ENCODE results near the gene CACNA1G. TPM values are rescaled to one million over a fixed set of nuclear protein-coding genes. Genes with fewer than 3 reads are reported as not detected.

Gene CACNA1G
- total RNA-seq, 1 donor from 2014 or later: 0.27 TPM

- DNase-seq (ENCODE audit: low read depth) (no peak), FAIRE-seq (no peak)
- Mint-ChIP-seq H3K4me1 (ENCODE audit: low read depth, unreplicated experiment) (peaks cover 7% of the 10 kb centered on the region), H3K27ac (ENCODE audit: unreplicated experiment) (no peak overlapping the region), H3K27me3 (ENCODE audit: low read depth, unreplicated experiment) (peaks cover 33% of the 10 kb centered on the region), H3K9me3 (ENCODE audit: unreplicated experiment) (peaks cover 3% of the 10 kb centered on the region), H3K4me3 (ENCODE audit: unreplicated experiment) (peak overlapping the region; percentile 62), H3K36me3 (ENCODE audit: low read depth, unreplicated experiment) (peaks cover 2% of the 10 kb centered on the region)
- H3K4me1 ChIP-seq (ENCODE audit: insufficient read depth, low read length): peaks cover 16% of the 10 kb centered on the region
- peak overlapping the region; percentile 94 for H2AFZ ChIP-seq (ENCODE audit: low read depth, low read length)
- TF ChIP-seq EZH2 (IDR thresholded peaks at IDR 0.05; ENCODE audit: insufficient read depth, low read length) (no peak), CTCF (IDR thresholded peaks at IDR 0.05; ENCODE audit: insufficient read depth, low read depth, low read length) (no peak)
- H4K20me1 ChIP-seq (ENCODE audit: insufficient read depth, low read length): no peaks in the 10 kb centered on the region
- H3K4me2 ChIP-seq (ENCODE audit: low read length): peak overlapping the region; percentile 96
- H3K9ac ChIP-seq (ENCODE audit: low read length): peak overlapping the region; percentile 69
- H3K27me3 ChIP-seq (ENCODE audit: insufficient read depth, low read length): no peaks in the 10 kb centered on the region
- no peaks in the 10 kb centered on the region for H3K36me3 ChIP-seq (ENCODE audit: insufficient read depth, low read length)
- H3K27ac ChIP-seq (ENCODE audit: low read depth, low read length): no peak overlapping the region
- H3K4me3 ChIP-seq (ENCODE audit: insufficient read depth, low read depth, low read length): peak overlapping the region; percentile 74
- no peaks in the 10 kb centered on the region for H3K9me3 ChIP-seq (ENCODE audit: insufficient read depth, low read depth, low read length)
- no peaks in the 10 kb centered on the region for H3K79me2 ChIP-seq (ENCODE audit: insufficient read depth, low read length)
Observed at GRCh38 chr17:50541402-50541715, 19.2 kb upstream of the CACNA1G start.

- Mint-ChIP-seq H3K4me1 (ENCODE audit: low read depth, unreplicated experiment) (peaks cover 7% of the 10 kb centered on the region), H3K27ac (ENCODE audit: unreplicated experiment) (peak overlapping the region; percentile 69), H3K9me3 (ENCODE audit: unreplicated experiment) (peaks cover 3% of the 10 kb centered on the region), H3K4me3 (ENCODE audit: unreplicated experiment) (peak overlapping the region; percentile 89), H3K36me3 (ENCODE audit: low read depth, unreplicated experiment) (no peaks in the 10 kb centered on the region), H3K27me3 (ENCODE audit: low read depth, unreplicated experiment) (peaks cover 31% of the 10 kb centered on the region)
- Histone ChIP-seq H3K4me2 (ENCODE audit: low read length) (peak overlapping the region; percentile 96), H2AFZ (ENCODE audit: low read depth, low read length) (peak overlapping the region; percentile 94), H3K9ac (ENCODE audit: low read length) (peak overlapping the region; percentile 69), H3K4me1 (ENCODE audit: insufficient read depth, low read length) (peaks cover 16% of the 10 kb centered on the region), H4K20me1 (ENCODE audit: insufficient read depth, low read length) (no peaks in the 10 kb centered on the region), H3K27ac (ENCODE audit: low read depth, low read length) (peak overlapping the region; percentile 45), H3K9me3 (ENCODE audit: insufficient read depth, low read depth, low read length) (no peaks in the 10 kb centered on the region), H3K36me3 (ENCODE audit: insufficient read depth, low read length) (no peaks in the 10 kb centered on the region), H3K27me3 (ENCODE audit: insufficient read depth, low read length) (no peaks in the 10 kb centered on the region), H3K4me3 (ENCODE audit: insufficient read depth, low read depth, low read length) (peak overlapping the region; percentile 74), H3K79me2 (ENCODE audit: insufficient read depth, low read length) (no peaks in the 10 kb centered on the region)
- TF ChIP-seq CTCF (IDR thresholded peaks at IDR 0.05; ENCODE audit: insufficient read depth, low read depth, low read length) (no peak), EZH2 (IDR thresholded peaks at IDR 0.05; ENCODE audit: insufficient read depth, low read length) (no peak)
- DNase-seq (ENCODE audit: low read depth) (peak; percentile 53), FAIRE-seq (no peak)
Observed at GRCh38 chr17:50541716-50542688, 18.5 kb upstream of the CACNA1G start.
